Ascending aorta (tissue), 2 donors: ENCODE results near the gene FAM217B. TPM values are rescaled to one million over a fixed set of nuclear protein-coding genes. Genes with fewer than 3 reads are reported as not detected.

Experiments used
- DNase-seq, 2 donors: peaks; one replicate each; pipeline ENCODE4 v3.0.0-alpha.2; 2019; ENCODE audit warnings: low spot score in 2 of 2
- H3K27ac ChIP-seq, 2 donors: fragments of 200-600 bp; sonication (generic); one replicate each; pipeline ENCODE4 v1.5.1; 2016 to 2017; ENCODE audit warnings: mild to moderate bottlenecking in 1 of 2
- H3K27me3 ChIP-seq: fragments of 200-600 bp; sonication (generic); one replicate; pipeline ENCODE4 v1.5.1; 2017
- H3K36me3 ChIP-seq, 2 donors: fragments of 200-600 bp; sonication (generic); one replicate each; pipeline ENCODE4 v1.5.1; 2016
- H3K4me1 ChIP-seq, 2 donors: fragments of 200-600 bp; sonication (generic); one replicate each; pipeline ENCODE4 v1.5.1; 2016 to 2017; ENCODE audit warnings: mild to moderate bottlenecking in 1 of 2
- H3K4me3 ChIP-seq, 2 donors: fragments of 200-600 bp; sonication (generic); one replicate each; pipeline ENCODE4 v1.5.1; 2016 to 2017; ENCODE audit warnings: mild to moderate bottlenecking in 1 of 2
- H3K9me3 ChIP-seq, 2 donors: fragments of 200-600 bp; sonication (generic); one replicate each; pipeline ENCODE4 v1.5.1; 2016
- intact Hi-C: fragments of 100-400 bp; cut with DNase I; formaldehyde crosslinking; loops from one replicate; pipeline ENCODE4 v1.15.1; 2023
- total RNA-seq: library from RNA; depleted of rRNA; stranded (reverse); fragments of >200 nt; gene quantifications from one replicate; pipeline ENCODE4 v1.1.0, GENCODE V29; 2016
- TF ChIP-seq, protein P1 (sequence below), 3 experiments: fragments of 200-600 bp in 2 of 3; fragments of 450-650 bp in 1 of 3; sonication (generic) in 2 of 3; IDR thresholded peaks; one replicate each; pipeline ENCODE4 v1.5.1; 2016 to 2019; ENCODE audit warnings: antibody characterized with exemption in 3 of 3, mild to moderate bottlenecking in 1 of 3, moderate library complexity in 1 of 3

The FAM217B gene
- total RNA-seq, 1 donor from 2014 or later = 2.6 TPM

DNA sequence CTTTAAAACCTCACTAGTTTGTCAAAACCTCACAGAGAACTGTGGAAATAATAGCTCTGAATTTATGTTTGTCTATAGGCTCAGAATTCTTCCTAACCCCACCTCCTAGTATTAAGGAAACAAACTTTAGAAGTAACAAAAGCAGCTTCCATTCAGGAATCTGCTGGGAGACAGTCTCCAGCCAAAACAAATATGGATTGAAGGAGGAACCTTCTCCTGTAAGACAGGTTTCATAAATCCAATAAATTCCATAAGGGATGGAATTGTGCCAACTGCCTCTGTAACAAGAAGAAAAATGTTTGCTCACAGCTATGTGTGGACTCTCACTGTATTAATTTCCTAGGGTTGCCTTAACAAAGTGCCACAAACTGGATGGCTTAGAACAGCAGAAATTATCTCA is 14.3 kb upstream of the FAM217B start:
- Histone ChIP-seq H3K27ac (no peak overlapping the region), H3K4me1 (no peaks in the 10 kb centered on the region), H3K4me3 (no peak overlapping the region), H3K36me3 (no peaks in the 10 kb centered on the region), H3K9me3 (no peaks in the 10 kb centered on the region), H3K27me3 (no peaks in the 10 kb centered on the region)
- TF ChIP-seq, protein P1, sequence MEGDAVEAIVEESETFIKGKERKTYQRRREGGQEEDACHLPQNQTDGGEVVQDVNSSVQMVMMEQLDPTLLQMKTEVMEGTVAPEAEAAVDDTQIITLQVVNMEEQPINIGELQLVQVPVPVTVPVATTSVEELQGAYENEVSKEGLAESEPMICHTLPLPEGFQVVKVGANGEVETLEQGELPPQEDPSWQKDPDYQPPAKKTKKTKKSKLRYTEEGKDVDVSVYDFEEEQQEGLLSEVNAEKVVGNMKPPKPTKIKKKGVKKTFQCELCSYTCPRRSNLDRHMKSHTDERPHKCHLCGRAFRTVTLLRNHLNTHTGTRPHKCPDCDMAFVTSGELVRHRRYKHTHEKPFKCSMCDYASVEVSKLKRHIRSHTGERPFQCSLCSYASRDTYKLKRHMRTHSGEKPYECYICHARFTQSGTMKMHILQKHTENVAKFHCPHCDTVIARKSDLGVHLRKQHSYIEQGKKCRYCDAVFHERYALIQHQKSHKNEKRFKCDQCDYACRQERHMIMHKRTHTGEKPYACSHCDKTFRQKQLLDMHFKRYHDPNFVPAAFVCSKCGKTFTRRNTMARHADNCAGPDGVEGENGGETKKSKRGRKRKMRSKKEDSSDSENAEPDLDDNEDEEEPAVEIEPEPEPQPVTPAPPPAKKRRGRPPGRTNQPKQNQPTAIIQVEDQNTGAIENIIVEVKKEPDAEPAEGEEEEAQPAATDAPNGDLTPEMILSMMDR (IDR thresholded peaks at IDR 0.05) = no peak
- no peak for DNase-seq
- intact Hi-C loops = no loop called here

DNA sequence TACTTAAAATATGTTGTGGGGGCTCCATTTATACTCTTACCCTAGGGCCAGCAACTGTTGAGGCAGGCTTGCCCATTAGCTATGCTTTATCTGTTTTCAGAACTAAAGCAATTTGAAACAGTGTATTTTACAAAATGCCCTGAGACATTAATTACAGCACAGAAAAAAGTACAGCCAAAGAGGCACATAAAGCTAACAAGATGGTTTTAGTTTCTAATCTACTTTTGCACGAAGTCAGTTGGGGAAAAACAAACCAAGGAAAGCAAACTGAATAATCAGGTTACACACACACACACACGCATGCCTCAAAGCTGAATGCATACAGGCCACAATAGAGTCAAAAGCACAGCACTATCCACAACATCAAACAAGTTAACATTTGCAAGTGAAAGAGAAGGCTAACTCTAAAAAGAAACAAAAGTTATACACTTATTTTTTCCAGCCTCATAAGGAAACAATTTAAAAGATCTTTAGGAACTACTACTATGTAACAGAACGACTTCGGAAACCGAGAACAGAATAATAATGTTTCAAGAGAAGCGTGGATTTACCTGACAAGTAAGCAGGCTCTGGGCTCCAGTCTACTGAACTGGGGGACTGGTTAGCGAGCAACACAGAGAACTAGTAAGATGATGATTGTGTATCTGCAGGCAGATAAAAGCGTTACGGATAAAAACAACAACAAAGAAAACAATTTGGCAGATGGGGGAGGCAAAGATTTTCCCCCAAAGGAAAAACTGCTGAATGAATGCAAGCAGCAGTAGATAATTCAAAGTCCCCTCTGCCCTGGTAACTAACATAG is 8.5 kb upstream of the FAM217B start:
- Histone ChIP-seq H3K27ac (no peak overlapping the region), H3K27me3 (no peaks in the 10 kb centered on the region), H3K4me3 (no peak overlapping the region), H3K4me1 (peaks cover 0 to 4% of the 10 kb centered on the region in 2 donors), H3K9me3 (no peaks in the 10 kb centered on the region), H3K36me3 (peaks cover 0 to 3% of the 10 kb centered on the region in 2 donors)
- intact Hi-C loops = no loop called here
- no peak for DNase-seq
- TF ChIP-seq, protein P1 (IDR thresholded peaks at IDR 0.05) = no peak

DNA sequence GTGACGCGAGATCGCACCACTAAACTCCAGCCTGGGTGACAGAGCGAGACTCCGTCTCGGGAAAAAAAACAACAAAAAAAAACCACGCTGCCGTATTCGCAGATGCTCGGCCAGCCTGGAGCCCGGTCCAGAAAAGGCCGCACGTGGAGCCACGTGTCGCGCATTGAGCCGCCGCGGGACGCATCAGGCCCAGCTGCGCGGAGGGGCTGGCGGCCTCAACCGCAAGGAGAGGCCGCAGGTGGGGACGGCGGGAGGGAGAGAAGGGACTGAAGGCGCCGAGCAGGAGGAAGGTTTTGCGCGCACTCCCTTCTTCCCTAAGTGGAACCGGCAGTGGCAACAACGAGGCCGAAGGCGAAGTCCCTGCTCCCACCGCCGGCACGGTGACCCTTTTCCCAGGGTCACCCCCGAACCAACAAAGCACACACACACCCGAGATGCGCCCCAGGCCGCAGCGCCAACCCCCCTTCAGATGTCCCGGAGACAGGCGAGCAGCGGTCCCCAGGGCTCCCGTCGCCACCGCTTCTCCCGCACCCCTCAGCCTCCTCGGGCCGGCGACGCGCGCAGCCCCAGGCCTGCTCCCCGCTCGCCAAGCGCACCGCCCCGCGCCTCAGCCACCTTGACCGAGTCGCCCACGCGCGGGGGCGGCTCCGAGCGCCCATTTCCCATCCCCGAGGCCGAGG is 7.4 kb upstream of the FAM217B start:
- Histone ChIP-seq H3K36me3 (peaks cover 0 to 3% of the 10 kb centered on the region in 2 donors), H3K27me3 (no peaks in the 10 kb centered on the region), H3K4me3 (peak overlapping the region; percentile 63 to 94), H3K27ac (no peak overlapping the region), H3K9me3 (no peaks in the 10 kb centered on the region), H3K4me1 (peaks cover 3 to 4% of the 10 kb centered on the region in 2 donors)
- intact Hi-C loops = no loop called here
- DNase-seq = no peak
- TF ChIP-seq, protein P1 (IDR thresholded peaks at IDR 0.05) = no peak

DNA sequence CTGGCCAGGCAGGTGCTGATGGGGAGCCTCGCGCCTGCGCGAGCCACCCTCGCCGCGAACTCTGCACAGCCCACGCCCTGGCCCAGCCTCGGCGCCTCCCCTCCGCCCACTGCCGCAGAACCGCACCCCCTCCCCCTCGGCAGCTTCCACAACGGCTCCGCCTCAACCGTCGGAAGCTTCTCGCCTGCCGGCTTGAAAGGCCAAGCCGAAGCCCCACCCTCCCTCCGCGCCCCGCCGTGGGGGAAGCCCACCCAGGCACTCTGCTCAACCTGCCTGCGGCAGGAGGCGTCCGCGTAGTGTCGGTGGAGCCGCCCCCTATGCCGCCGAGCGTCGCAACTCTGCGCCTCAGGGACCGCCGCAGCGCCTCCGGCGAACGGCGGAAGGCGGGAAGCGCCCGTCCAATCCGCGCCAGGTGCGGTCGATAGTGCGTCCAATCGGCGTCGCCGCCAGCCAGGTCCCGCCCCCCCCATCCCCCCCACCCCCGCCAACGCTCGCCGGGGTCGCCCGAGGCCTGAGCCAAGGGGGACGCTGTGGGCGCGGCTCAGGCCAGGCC is 6.8 kb upstream of the FAM217B start, which contains the start of gene SYCP2:
SYCP2 (minus strand) TSS at position 342 of the 553 bp plus-strand sequence. CDS start 11,224 bp downstream, outside the sequence.
- peaks cover 0 to 3% of the 10 kb centered on the region in 2 donors for H3K36me3 ChIP-seq
- peak within 1 kb of the TSS; percentile 63 to 94 for H3K4me3 ChIP-seq
- no peaks in the 10 kb centered on the region for H3K9me3 ChIP-seq
- peak in 1 of 2 donors; percentile 66 for DNase-seq
- TF ChIP-seq, protein P1 (IDR thresholded peaks at IDR 0.05) = no peak
- peaks cover 8 to 9% of the 10 kb centered on the region in 2 donors for H3K4me1 ChIP-seq
- no peaks in the 10 kb centered on the region for H3K27me3 ChIP-seq
- intact Hi-C loops = no loop called here
- H3K27ac ChIP-seq = peak within 1 kb of the TSS; percentile 64 to 85

DNA sequence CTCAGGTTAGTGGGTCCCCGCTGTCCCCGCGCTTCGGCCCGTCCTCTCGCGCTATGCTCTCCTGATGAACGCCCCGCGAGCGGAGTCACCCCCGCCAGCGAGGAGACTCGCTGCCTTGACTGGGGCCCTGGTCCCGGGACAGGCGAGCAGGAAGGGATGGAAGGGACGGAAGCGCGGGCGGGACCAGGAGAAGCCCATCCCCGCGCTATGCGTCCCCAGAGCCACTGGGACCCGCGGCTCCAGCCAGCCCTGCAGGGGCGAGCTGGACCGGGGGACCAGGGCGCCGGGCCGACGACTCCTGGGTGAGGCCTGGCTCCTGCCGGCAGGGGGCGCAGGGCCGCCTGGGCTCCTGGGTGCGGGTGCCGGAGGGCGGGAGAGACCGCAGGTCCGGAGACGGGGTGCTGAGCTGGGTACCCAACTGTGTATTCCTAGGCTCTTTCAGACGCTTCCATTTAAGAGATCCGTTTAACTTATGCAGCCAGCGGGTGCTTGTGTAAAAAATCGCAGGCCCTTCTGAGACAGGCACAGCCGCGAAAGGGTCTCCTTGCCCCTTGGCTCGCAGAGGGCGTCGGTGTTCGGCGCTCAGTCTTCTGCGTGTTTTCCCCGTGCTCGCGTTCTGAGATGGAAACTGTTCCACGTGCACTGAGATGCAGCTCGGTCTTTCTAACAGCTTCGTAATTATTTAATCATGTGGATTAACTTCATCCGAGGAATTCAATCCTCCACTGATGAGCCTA is 6.2 kb upstream of the FAM217B start:
- Histone ChIP-seq H3K4me3 (peak overlapping the region; percentile 63 to 94), H3K27ac (peak overlapping the region; percentile 64 to 85), H3K36me3 (peaks cover 0 to 3% of the 10 kb centered on the region in 2 donors), H3K9me3 (no peaks in the 10 kb centered on the region), H3K27me3 (no peaks in the 10 kb centered on the region), H3K4me1 (peaks cover 15% of the 10 kb centered on the region in 2 donors)
- TF ChIP-seq, protein P1 (IDR thresholded peaks at IDR 0.05) = peak; percentile 88 to 98 (median 97)
- intact Hi-C loops = no loop called here
- DNase-seq = peak in 1 of 2 donors; percentile 90
